NT2/D1 (cell line): ENCODE measurements around the gene TEK.

Experiments used
- SUZ12 ChIP-seq: IDR thresholded peaks from 2 replicates; pipeline ENCODE4 v1.6.1; 2011; ENCODE audit not compliant: insufficient read length, insufficient read depth; ENCODE audit errors: extremely low read depth
- ZNF274 ChIP-seq: IDR thresholded peaks from 2 replicates; pipeline ENCODE4 v1.6.1; 2011; ENCODE audit warnings: mild to moderate bottlenecking, low read depth, low read length

GRCh38 chr9:27261517-27262211 is 152.6 kb downstream of the TEK start:
- TF ChIP-seq ZNF274: no peak
- no peak for TF ChIP-seq SUZ12
